Neuronal stem cell (in vitro differentiated cells): ENCODE measurements around the gene HS3ST6. TPM values are rescaled to one million over a fixed set of nuclear protein-coding genes. Genes with fewer than 3 reads are reported as not detected.

ENCODE experiments used
- DNase-seq: peaks from one replicate; pipeline ENCODE4 v3.0.0-alpha.2; 2013; ENCODE audit warnings: low spot score
- H2AFZ ChIP-seq: one replicate; pipeline ENCODE4 v1.6.1; 2013; ENCODE audit warnings: mild to moderate bottlenecking, low read length, inconsistent platforms
- H2AK5ac ChIP-seq: 2 replicates; pipeline ENCODE4 v1.6.1; 2013; ENCODE audit warnings: low read depth, mild to moderate bottlenecking, inconsistent platforms, low read length, moderate library complexity, mixed read lengths
- H2BK120ac ChIP-seq: 2 replicates; pipeline ENCODE4 v1.6.1; 2013; ENCODE audit warnings: low read depth, mild to moderate bottlenecking, inconsistent platforms, low read length, moderate library complexity, mixed read lengths
- H2BK12ac ChIP-seq: one replicate; pipeline ENCODE4 v1.6.1; 2013; ENCODE audit warnings: low read length, inconsistent platforms
- H2BK15ac ChIP-seq: 2 replicates; pipeline ENCODE4 v1.6.1; 2013; ENCODE audit warnings: mild to moderate bottlenecking, low read length, inconsistent platforms, mixed read lengths
- H2BK5ac ChIP-seq: one replicate; pipeline ENCODE4 v1.6.1; 2013; ENCODE audit warnings: inconsistent platforms, mild to moderate bottlenecking, low read length, moderate library complexity
- H3K14ac ChIP-seq: one replicate; pipeline ENCODE4 v1.6.1; 2013; ENCODE audit warnings: low read length, inconsistent platforms
- H3K18ac ChIP-seq: 2 replicates; pipeline ENCODE4 v1.6.1; 2013; ENCODE audit warnings: low read length, inconsistent platforms
- H3K23ac ChIP-seq: 2 replicates; pipeline ENCODE4 v1.6.1; 2013; ENCODE audit warnings: low read depth, mild to moderate bottlenecking, mixed read lengths, low read length, inconsistent platforms; ENCODE audit not compliant: poor library complexity
- H3K27ac ChIP-seq: replicated peaks from 3 replicates; pipeline ENCODE4 v1.5.1; 2013; ENCODE audit warnings: low read length, inconsistent platforms
- H3K27me3 ChIP-seq, 3 experiments: 2 replicates each; pipeline ENCODE4 v1.6.1; 2013; ENCODE audit warnings: low read length in 3 of 3, mild to moderate bottlenecking in 2 of 3, inconsistent platforms in 1 of 3, low read depth in 1 of 3, mixed read lengths in 1 of 3, moderate library complexity in 1 of 3; ENCODE audit not compliant: control insufficient read depth in 3 of 3, insufficient read depth in 3 of 3
- H3K36me3 ChIP-seq, 2 donors: replicated peaks in 1 of 2; 2 replicates each; pipeline ENCODE4 v1.6.1; 2013; ENCODE audit warnings: low read length in 2 of 2; ENCODE audit not compliant: control insufficient read depth in 2 of 2, insufficient read depth in 2 of 2
- H3K4ac ChIP-seq: 2 replicates; pipeline ENCODE4 v1.6.1; 2013; ENCODE audit warnings: inconsistent platforms, mild to moderate bottlenecking, low read length, moderate library complexity
- H3K4me1 ChIP-seq, 2 donors: 1 replicate in 1 of 2; 2 replicates in 1 of 2; pipeline ENCODE4 v1.6.1; 2013; ENCODE audit warnings: low read length in 2 of 2, low read depth in 1 of 2; ENCODE audit not compliant: control insufficient read depth in 2 of 2, insufficient read depth in 1 of 2
- H3K4me2 ChIP-seq: one replicate; pipeline ENCODE4 v1.6.1; 2013; ENCODE audit warnings: mild to moderate bottlenecking, low read length, inconsistent platforms; ENCODE audit not compliant: insufficient read depth, poor library complexity, severe bottlenecking
- H3K4me3 ChIP-seq, 2 donors: 2 replicates each; pipeline ENCODE4 v1.5.1; 2013; ENCODE audit warnings: low read length in 2 of 2, mild to moderate bottlenecking in 2 of 2, inconsistent platforms in 1 of 2, moderate library complexity in 1 of 2
- H3K79me1 ChIP-seq: one replicate; pipeline ENCODE4 v1.6.1; 2013; ENCODE audit warnings: low read depth, mild to moderate bottlenecking, inconsistent platforms, low read length, moderate library complexity
- H3K9ac ChIP-seq: one replicate; pipeline ENCODE4 v1.6.1; 2013; ENCODE audit warnings: mild to moderate bottlenecking, low read depth, low read length, inconsistent platforms; ENCODE audit not compliant: poor library complexity
- H3K9me3 ChIP-seq, 2 donors: replicated peaks in 1 of 2; 2 replicates each; pipeline versions ENCODE3 to v1.6.1; 2013; ENCODE audit warnings: low read length in 2 of 2, mild to moderate bottlenecking in 2 of 2, inconsistent platforms in 1 of 2, low read depth in 1 of 2, mixed read lengths in 1 of 2, moderate library complexity in 1 of 2; ENCODE audit not compliant: control insufficient read depth in 2 of 2, insufficient read depth in 1 of 2
- H4K8ac ChIP-seq: one replicate; pipeline ENCODE4 v1.6.1; 2013; ENCODE audit warnings: low read depth, mild to moderate bottlenecking, inconsistent platforms, low read length, moderate library complexity
- H4K91ac ChIP-seq: one replicate; pipeline ENCODE4 v1.6.1; 2013; ENCODE audit warnings: low read length, low read depth, mild to moderate bottlenecking, inconsistent platforms; ENCODE audit not compliant: poor library complexity
- WGBS, 2 donors: extraction: QIAGEN DNeasy Blood & Tissue Kit; methylation state at CpG; one replicate each; pipeline ENCODE4 v1.1.7; 2013; ENCODE audit warnings: missing lambda C conversion rate in 2 of 2, mixed read lengths in 1 of 2; ENCODE audit not compliant: insufficient read length in 2 of 2, insufficient replicate concordance in 1 of 2; ENCODE audit errors: extremely low coverage in 2 of 2; 5-methylcytosine and 5-hydroxymethylcytosine counted together
- small RNA-seq: library from polyadenylated mRNA; stranded (forward); fragments of <200 nt; extraction: miRNeasy Mini kit (QIAGEN cat#:217004); gene quantifications from one replicate; pipeline ENCODE3, GENCODE V24; 2013; ENCODE audit not compliant: insufficient read depth

Gene HS3ST6

DNA sequence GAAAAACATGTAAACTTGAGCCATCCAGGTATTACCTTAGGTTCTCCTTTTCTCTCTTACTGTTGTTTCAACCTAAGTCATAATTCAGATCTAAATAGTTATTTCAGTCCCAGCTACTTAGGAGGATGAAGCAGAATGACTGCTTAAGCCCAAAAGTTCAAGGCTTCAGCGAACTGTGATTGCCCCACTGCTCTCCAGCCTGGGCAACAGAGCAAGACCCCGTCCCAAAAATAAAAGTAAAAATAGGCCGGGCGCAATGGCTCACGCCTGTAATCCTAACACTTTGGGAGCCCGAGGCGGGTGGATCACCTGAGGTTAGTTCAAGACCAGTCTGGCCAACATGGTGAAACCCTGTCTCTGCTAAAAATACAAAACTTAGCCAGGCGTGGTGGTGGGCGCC is 55.8 kb downstream of the HS3ST6 start:
- no peak overlapping the region for H3K4ac ChIP-seq
- WGBS, 2 donors = no CpG with 5 or more reads among the region's 9 CpGs
- peaks cover 0 to 64% (median 14%) of the 10 kb centered on the region in 3 experiments for H3K27me3 ChIP-seq
- no peak overlapping the region for H3K4me3 ChIP-seq
- no peak overlapping the region for H2AK5ac ChIP-seq
- H3K27ac ChIP-seq = no peak overlapping the region
- no peak overlapping the region for H3K4me2 ChIP-seq
- H3K4me1 ChIP-seq = no peaks in the 10 kb centered on the region
- no peak overlapping the region for H2AFZ ChIP-seq
- no peak for DNase-seq
- H3K9me3 ChIP-seq = no peaks in the 10 kb centered on the region
- H2BK15ac ChIP-seq = no peak overlapping the region
- H4K8ac ChIP-seq = no peak overlapping the region
- no peak overlapping the region for H3K14ac ChIP-seq
- H3K79me1 ChIP-seq = no peaks in the 10 kb centered on the region
- H3K18ac ChIP-seq = no peak overlapping the region
- H2BK5ac ChIP-seq = no peak overlapping the region
- no peak overlapping the region for H4K91ac ChIP-seq
- no peak overlapping the region for H2BK12ac ChIP-seq
- H2BK120ac ChIP-seq = no peak overlapping the region
- H3K36me3 ChIP-seq = no peaks in the 10 kb centered on the region
- no peak overlapping the region for H3K23ac ChIP-seq
- no peak overlapping the region for H3K9ac ChIP-seq

DNA sequence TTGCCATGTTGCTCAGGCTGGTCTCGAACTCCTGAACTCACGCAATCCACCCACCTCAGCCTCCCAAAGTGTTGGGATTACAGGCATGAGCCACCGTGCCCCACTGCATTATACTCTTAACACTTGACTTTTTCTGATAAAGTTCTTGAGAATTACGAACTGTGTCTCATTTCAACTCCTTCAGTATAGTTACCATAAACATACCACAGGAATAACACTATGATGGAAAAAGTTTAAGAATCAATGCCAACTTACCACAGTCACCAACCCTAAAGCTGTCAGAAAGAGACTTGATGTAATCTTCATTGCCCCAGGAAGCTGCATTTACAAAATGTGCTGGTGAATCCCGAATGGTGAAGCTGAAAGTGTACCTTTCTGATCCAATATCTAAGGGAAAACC is 56.5 kb downstream of the HS3ST6 start:
- no peak overlapping the region for H3K23ac ChIP-seq
- no CpG with 5 or more reads among the region's 5 CpGs for WGBS, 2 donors
- peaks cover 0 to 64% (median 17%) of the 10 kb centered on the region in 3 experiments for H3K27me3 ChIP-seq
- H2BK5ac ChIP-seq = no peak overlapping the region
- H3K36me3 ChIP-seq = no peaks in the 10 kb centered on the region
- H4K91ac ChIP-seq = no peak overlapping the region
- H2AK5ac ChIP-seq = no peak overlapping the region
- no peak overlapping the region for H4K8ac ChIP-seq
- no peak overlapping the region for H2AFZ ChIP-seq
- peak overlapping the region in 1 of 2 donors; percentile 35 for H3K4me3 ChIP-seq
- H2BK15ac ChIP-seq = no peak overlapping the region
- H3K79me1 ChIP-seq = no peaks in the 10 kb centered on the region
- H3K4me2 ChIP-seq = no peak overlapping the region
- H2BK12ac ChIP-seq = no peak overlapping the region
- no peak overlapping the region for H3K9ac ChIP-seq
- no peak overlapping the region for H2BK120ac ChIP-seq
- no peak for DNase-seq
- H3K14ac ChIP-seq = no peak overlapping the region
- H3K4ac ChIP-seq = no peak overlapping the region
- no peaks in the 10 kb centered on the region for H3K9me3 ChIP-seq
- no peak overlapping the region for H3K27ac ChIP-seq
- no peak overlapping the region for H3K18ac ChIP-seq
- H3K4me1 ChIP-seq = no peaks in the 10 kb centered on the region

Small RNA genes within 50 kb of the gene (small RNA-seq; reads per million reads assigned to genes)
- not detected for gene SNORA10
- not detected for gene SNORA64
